ENCODE data around the gene ANKRD24. TPM values are rescaled to one million over a fixed set of nuclear protein-coding genes. Genes with fewer than 3 reads are reported as not detected.

Gene ANKRD24
- total and polyA plus RNA-seq, 2 of the 13 experiments (the other 11 are each of a cell fraction or from before 2014, with no cell fraction given), result 0.13 to 0.24 TPM

GRCh38 chr19:4136680-4137088 is 45.8 kb upstream of the ANKRD24 start (continued):
- TF ChIP-seq TFDP2 (CRISPR knock-in tag; IDR thresholded peaks at IDR 0.05) (peak; percentile 14; the same call in 1 of the 2 replicates), HNF4A (CRISPR knock-in tag; IDR thresholded peaks at IDR 0.05) (peak; percentile 47), ZNF761 (CRISPR knock-in tag; conservative IDR thresholded peaks at IDR 0.05) (no peak), NFIC (IDR thresholded peaks at IDR 0.05; ENCODE audit: low read length) (peak; percentile 34; the same call in 1 of the 2 replicates), RAD21 (CRISPR knock-in tag; IDR thresholded peaks at IDR 0.05) (no peak), ONECUT2 (CRISPR knock-in tag; IDR thresholded peaks at IDR 0.05) (peak; percentile 72), ZNF350 (CRISPR knock-in tag; IDR thresholded peaks at IDR 0.05; ENCODE audit: borderline replicate concordance, low read depth) (peak; percentile 34; the same call in 1 of the 2 replicates), HMGXB4 (CRISPR knock-in tag; IDR thresholded peaks at IDR 0.05; ENCODE audit: borderline replicate concordance in 1 of 2, low read depth in 1 of 2) (no peak), ZNF710 (CRISPR knock-in tag; IDR thresholded peaks at IDR 0.05; ENCODE audit: borderline replicate concordance) (no peak), THRA (CRISPR knock-in tag; IDR thresholded peaks at IDR 0.05; ENCODE audit: borderline replicate concordance) (peak; percentile 32; the same call in 1 of the 2 replicates), ZNF775 (CRISPR knock-in tag; IDR thresholded peaks at IDR 0.05; ENCODE audit: borderline replicate concordance) (no peak), SRF (IDR thresholded peaks at IDR 0.05; ENCODE audit: low read depth, low read length) (no peak), PAXIP1 (CRISPR knock-in tag; conservative IDR thresholded peaks at IDR 0.05) (peak; percentile 72), CBX5 (CRISPR knock-in tag; IDR thresholded peaks at IDR 0.05; ENCODE audit: borderline replicate concordance) (no peak), KAT2B (IDR thresholded peaks at IDR 0.05; ENCODE audit: borderline replicate concordance, low read depth, low read length) (peak; percentile 84), IKZF5 (CRISPR knock-in tag; IDR thresholded peaks at IDR 0.05) (no peak), ZNF468 (CRISPR knock-in tag; IDR thresholded peaks at IDR 0.05) (no peak), SOX5 (CRISPR knock-in tag; IDR thresholded peaks at IDR 0.05; ENCODE audit: borderline replicate concordance) (no peak)
